ENCODE measurements around the gene SLC10A1. TPM values are rescaled to one million over a fixed set of nuclear protein-coding genes. Genes with fewer than 3 reads are reported as not detected.

Gene SLC10A1
- polyA plus RNA-seq, 6 donors from 2014 or later = 0.12 to 0.23 (median 0.16) TPM; not detected in 3

GRCh38 chr14:69797573-69798338 lies 715 bp upstream of the SLC10A1 start:
- H3K9me3 Mint-ChIP-seq = peaks cover 0 to 6% (median 0%) of the 10 kb centered on the region in 7 donors
- ATAC-seq (ENCODE audit: low read depth in 2 of 2) = no peak

GRCh38 chr14:69795691-69796090 lies 1.4 kb downstream of the SLC10A1 start:
- ATAC-seq (ENCODE audit: low read depth in 2 of 2) (no peak), DNase-seq (no peak)
- H3K4me3 Mint-ChIP-seq = no peak overlapping the region
- peaks cover 2 to 12% of the 10 kb centered on the region in 2 donors for H3K36me3 Mint-ChIP-seq
- peaks cover 0 to 6% (median 0%) of the 10 kb centered on the region in 3 donors for H3K4me1 Mint-ChIP-seq
- H3K9me3 Mint-ChIP-seq = peaks cover 0 to 2% (median 0%) of the 10 kb centered on the region in 7 donors
- H3K27ac Mint-ChIP-seq = no peak overlapping the region
- peaks cover 2 to 41% (median 20%) of the 10 kb centered on the region in 3 donors for H3K27me3 Mint-ChIP-seq

More at GRCh38 chr14:69797573-69798338, 715 bp upstream of the SLC10A1 start:
- no peak overlapping the region for H3K4me3 Mint-ChIP-seq
- no peaks in the 10 kb centered on the region for H3K4me1 Mint-ChIP-seq
- peaks cover 5 to 51% (median 20%) of the 10 kb centered on the region in 3 donors for H3K27me3 Mint-ChIP-seq
- peaks cover 6 to 19% of the 10 kb centered on the region in 2 donors for H3K36me3 Mint-ChIP-seq
- H3K27ac Mint-ChIP-seq = no peak overlapping the region
- DNase-seq = no peak

GRCh38 chr14:69794791-69795190 lies 2.2 kb downstream of the SLC10A1 start:
- Mint-ChIP-seq H3K27ac (no peak overlapping the region), H3K4me1 (peaks cover 0 to 6% (median 0%) of the 10 kb centered on the region in 3 donors)
- ATAC-seq (ENCODE audit: low read depth in 2 of 2) = no peak

GRCh38 chr14:69792887-69793421 lies 4.1 kb downstream of the SLC10A1 start:
- Mint-ChIP-seq H3K9me3 (no peaks in the 10 kb centered on the region), H3K27ac (peak overlapping the region in 1 of 6 donors; percentile 38), H3K36me3 (peaks cover 0 to 7% of the 10 kb centered on the region in 2 donors), H3K4me3 (no peak overlapping the region), H3K4me1 (peaks cover 0 to 6% (median 0%) of the 10 kb centered on the region in 3 donors), H3K27me3 (peaks cover 0 to 18% (median 15%) of the 10 kb centered on the region in 3 donors)
- no peak for DNase-seq
- no peak for ATAC-seq (ENCODE audit: low read depth in 2 of 2)

More at GRCh38 chr14:69794791-69795190, 2.2 kb downstream of the SLC10A1 start:
- Mint-ChIP-seq H3K9me3 (no peaks in the 10 kb centered on the region), H3K27me3 (peaks cover 0 to 35% (median 15%) of the 10 kb centered on the region in 3 donors), H3K36me3 (peaks cover 0 to 7% of the 10 kb centered on the region in 2 donors), H3K4me3 (no peak overlapping the region)
- DNase-seq = no peak

GRCh38 chr14:69789118-69789640 lies 7.9 kb downstream of the SLC10A1 start:
- H3K27me3 Mint-ChIP-seq = no peaks in the 10 kb centered on the region
- peaks cover 0 to 9% of the 10 kb centered on the region in 2 donors for H3K36me3 Mint-ChIP-seq
- no peak overlapping the region for H3K27ac Mint-ChIP-seq
- H3K4me3 Mint-ChIP-seq = no peak overlapping the region
- ATAC-seq (ENCODE audit: low read depth in 2 of 2) (no peak), DNase-seq (no peak)
- peaks cover 0 to 6% (median 4%) of the 10 kb centered on the region in 3 donors for H3K4me1 Mint-ChIP-seq
- H3K9me3 Mint-ChIP-seq = no peaks in the 10 kb centered on the region

- Mint-ChIP-seq H3K27me3 (no peaks in the 10 kb centered on the region), H3K27ac (peak overlapping the region in 2 of 6 donors; percentile 37 to 49), H3K4me3 (no peak overlapping the region), H3K4me1 (peaks cover under 1 to 6% (median 4%) of the 10 kb centered on the region in 3 donors), H3K36me3 (peaks cover 0 to 9% of the 10 kb centered on the region in 2 donors), H3K9me3 (no peaks in the 10 kb centered on the region)
- no peak for ATAC-seq (ENCODE audit: low read depth in 2 of 2)
- DNase-seq = no peak
Measured at GRCh38 chr14:69786603-69787002, 10.4 kb downstream of the SLC10A1 start.

- Mint-ChIP-seq H3K27ac (peak overlapping the region in 1 of 6 donors; percentile 39), H3K4me3 (no peak overlapping the region), H3K9me3 (no peaks in the 10 kb centered on the region), H3K27me3 (no peaks in the 10 kb centered on the region), H3K36me3 (peaks cover 0 to 16% of the 10 kb centered on the region in 2 donors), H3K4me1 (peaks cover 0 to 11% (median 10%) of the 10 kb centered on the region in 3 donors)
- DNase-seq (no peak), ATAC-seq (ENCODE audit: low read depth in 2 of 2) (no peak)
Measured at GRCh38 chr14:69784942-69785341, 12.1 kb downstream of the SLC10A1 start.

- H3K4me1 Mint-ChIP-seq = peaks cover 15 to 26% (median 25%) of the 10 kb centered on the region in 3 donors
- no peak overlapping the region for H3K4me3 Mint-ChIP-seq
- H3K36me3 Mint-ChIP-seq = peaks cover 7 to 24% of the 10 kb centered on the region in 2 donors
- ATAC-seq (ENCODE audit: low read depth in 2 of 2) (no peak), DNase-seq (no peak)
- no peaks in the 10 kb centered on the region for H3K9me3 Mint-ChIP-seq
- H3K27me3 Mint-ChIP-seq = no peaks in the 10 kb centered on the region
- H3K27ac Mint-ChIP-seq = peak overlapping the region in 5 of 6 donors; percentile 15 to 78 (median 62)
Measured at GRCh38 chr14:69780952-69781351, 16.1 kb downstream of the SLC10A1 start.

GRCh38 chr14:69780092-69780491 lies 16.9 kb downstream of the SLC10A1 start:
- H3K27ac Mint-ChIP-seq = no peak overlapping the region
- peaks cover 20 to 30% (median 28%) of the 10 kb centered on the region in 3 donors for H3K4me1 Mint-ChIP-seq

GRCh38 chr14:69779088-69779487 lies 18.0 kb downstream of the SLC10A1 start:
- ATAC-seq (ENCODE audit: low read depth in 2 of 2) (no peak), DNase-seq (no peak)
- H3K27ac Mint-ChIP-seq = peak overlapping the region; percentile 60 to 97 (median 70)
- H3K4me3 Mint-ChIP-seq = peak overlapping the region in 1 of 8 donors; percentile 48
- H3K36me3 Mint-ChIP-seq = peaks cover 7 to 26% of the 10 kb centered on the region in 2 donors
- peaks cover 26 to 30% (median 28%) of the 10 kb centered on the region in 3 donors for H3K4me1 Mint-ChIP-seq
- no peaks in the 10 kb centered on the region for H3K27me3 Mint-ChIP-seq
- H3K9me3 Mint-ChIP-seq = no peaks in the 10 kb centered on the region

More at GRCh38 chr14:69780092-69780491, 16.9 kb downstream of the SLC10A1 start:
- Mint-ChIP-seq H3K9me3 (no peaks in the 10 kb centered on the region), H3K4me3 (no peak overlapping the region), H3K27me3 (no peaks in the 10 kb centered on the region), H3K36me3 (peaks cover 7 to 26% of the 10 kb centered on the region in 2 donors)
- ATAC-seq (ENCODE audit: low read depth in 2 of 2) (no peak), DNase-seq (no peak)

GRCh38 chr14:69776875-69777453 lies 20.1 kb downstream of the SLC10A1 start:
- peak overlapping the region in 4 of 6 donors; percentile 4 to 56 (median 26) for H3K27ac Mint-ChIP-seq
- DNase-seq (no peak), ATAC-seq (ENCODE audit: low read depth in 2 of 2) (no peak)
- H3K4me1 Mint-ChIP-seq = peaks cover 30 to 40% (median 35%) of the 10 kb centered on the region in 3 donors
- H3K9me3 Mint-ChIP-seq = no peaks in the 10 kb centered on the region
- peaks cover 7 to 26% of the 10 kb centered on the region in 2 donors for H3K36me3 Mint-ChIP-seq
- no peaks in the 10 kb centered on the region for H3K27me3 Mint-ChIP-seq
- no peak overlapping the region for H3K4me3 Mint-ChIP-seq

- no peak for ATAC-seq (ENCODE audit: low read depth in 2 of 2)
- Mint-ChIP-seq H3K27ac (peak overlapping the region in 4 of 6 donors; percentile 29 to 82 (median 66)), H3K9me3 (no peaks in the 10 kb centered on the region), H3K36me3 (peaks cover 20 to 21% of the 10 kb centered on the region in 2 donors), H3K27me3 (no peaks in the 10 kb centered on the region), H3K4me1 (peaks cover 31 to 53% (median 35%) of the 10 kb centered on the region in 3 donors), H3K4me3 (peak overlapping the region in 1 of 8 donors; percentile 13)
- DNase-seq = no peak
Measured at GRCh38 chr14:69775012-69775411, 22.0 kb downstream of the SLC10A1 start.
